Loucy (cell line): Measurements from ENCODE around the gene PCGF1.
A peak's percentile ranks its signal among the peaks of the same experiment; 100 is the strongest.

ENCODE experiments used
- H2AFZ ChIP-seq: fragments of 200-600 bp; sonication (generic); 2 replicates; pipeline ENCODE4 v1.6.0; 2016; ENCODE audit warnings: antibody characterized with exemption, mild to moderate bottlenecking, low read length, moderate library complexity
- H3F3A ChIP-seq: fragments of 200-600 bp; 2 replicates; pipeline ENCODE4 v1.6.0; 2016; ENCODE audit warnings: antibody characterized with exemption, low read depth, mild to moderate bottlenecking
- H3K27me3 ChIP-seq: fragments of 200-600 bp; sonication (generic); 2 replicates; pipeline ENCODE4 v1.6.1; 2014; ENCODE audit warnings: low read length, mild to moderate bottlenecking; ENCODE audit not compliant: insufficient read depth, poor library complexity, severe bottlenecking
- H3K36me3 ChIP-seq: fragments of 200-600 bp; sonication (generic); 2 replicates; pipeline ENCODE4 v1.6.1; 2016; ENCODE audit warnings: low read length; ENCODE audit not compliant: insufficient read depth
- H3K4me1 ChIP-seq: fragments of 200-600 bp; sonication (generic); 2 replicates; pipeline ENCODE4 v1.5.1; 2014; ENCODE audit warnings: low read length, mild to moderate bottlenecking; ENCODE audit not compliant: insufficient read depth, poor library complexity, severe bottlenecking
- H3K4me2 ChIP-seq: fragments of 200-600 bp; sonication (generic); 2 replicates; pipeline ENCODE4 v1.6.0; 2014; ENCODE audit warnings: antibody characterized with exemption, low read length, low read depth, mild to moderate bottlenecking; ENCODE audit not compliant: poor library complexity, severe bottlenecking
- H3K4me3 ChIP-seq: fragments of 200-600 bp; sonication (generic); 2 replicates; pipeline ENCODE4 v1.5.1; 2014; ENCODE audit warnings: low read length, mild to moderate bottlenecking, mixed read lengths; ENCODE audit not compliant: poor library complexity, severe bottlenecking
- H3K79me2 ChIP-seq: fragments of 200-600 bp; sonication (generic); 2 replicates; pipeline ENCODE4 v1.6.1; 2014; ENCODE audit warnings: low read length; ENCODE audit not compliant: insufficient read depth
- H3K9ac ChIP-seq: fragments of 200-600 bp; sonication (generic); 2 replicates; pipeline ENCODE4 v1.6.0; 2014; ENCODE audit warnings: mild to moderate bottlenecking, low read depth, low read length, moderate library complexity; ENCODE audit not compliant: poor library complexity, severe bottlenecking
- H3K9me2 ChIP-seq: fragments of 200-600 bp; sonication (generic); replicated peaks from 2 replicates; pipeline ENCODE4 v1.6.1; 2016; ENCODE audit warnings: low read depth, low read length, mixed read lengths
- H3K9me3 ChIP-seq: fragments of 200-600 bp; sonication (generic); 2 replicates; pipeline ENCODE4 v1.6.1; 2014; ENCODE audit warnings: mild to moderate bottlenecking, antibody characterized with exemption, low read length, low read depth; ENCODE audit not compliant: insufficient read depth
- H4K20me1 ChIP-seq: fragments of 200-600 bp; sonication (generic); 2 replicates; pipeline ENCODE4 v1.6.0; 2014; ENCODE audit warnings: antibody characterized with exemption, low read length, mild to moderate bottlenecking; ENCODE audit not compliant: insufficient read depth, poor library complexity, severe bottlenecking
- EZH2phosphoT487 ChIP-seq: fragments of 200-600 bp; IDR thresholded peaks from 2 replicates; pipeline ENCODE4 v1.6.1; 2018; ENCODE audit warnings: antibody characterized with exemption, mild to moderate bottlenecking, moderate library complexity, borderline replicate concordance
- TF ChIP-seq, protein P1 (sequence below): fragments of 200-600 bp; sonication (generic); conservative IDR thresholded peaks from 2 replicates; pipeline ENCODE4 v1.5.1; 2014; ENCODE audit warnings: mild to moderate bottlenecking, antibody characterized with exemption, low read length

The PCGF1 gene

DNA sequence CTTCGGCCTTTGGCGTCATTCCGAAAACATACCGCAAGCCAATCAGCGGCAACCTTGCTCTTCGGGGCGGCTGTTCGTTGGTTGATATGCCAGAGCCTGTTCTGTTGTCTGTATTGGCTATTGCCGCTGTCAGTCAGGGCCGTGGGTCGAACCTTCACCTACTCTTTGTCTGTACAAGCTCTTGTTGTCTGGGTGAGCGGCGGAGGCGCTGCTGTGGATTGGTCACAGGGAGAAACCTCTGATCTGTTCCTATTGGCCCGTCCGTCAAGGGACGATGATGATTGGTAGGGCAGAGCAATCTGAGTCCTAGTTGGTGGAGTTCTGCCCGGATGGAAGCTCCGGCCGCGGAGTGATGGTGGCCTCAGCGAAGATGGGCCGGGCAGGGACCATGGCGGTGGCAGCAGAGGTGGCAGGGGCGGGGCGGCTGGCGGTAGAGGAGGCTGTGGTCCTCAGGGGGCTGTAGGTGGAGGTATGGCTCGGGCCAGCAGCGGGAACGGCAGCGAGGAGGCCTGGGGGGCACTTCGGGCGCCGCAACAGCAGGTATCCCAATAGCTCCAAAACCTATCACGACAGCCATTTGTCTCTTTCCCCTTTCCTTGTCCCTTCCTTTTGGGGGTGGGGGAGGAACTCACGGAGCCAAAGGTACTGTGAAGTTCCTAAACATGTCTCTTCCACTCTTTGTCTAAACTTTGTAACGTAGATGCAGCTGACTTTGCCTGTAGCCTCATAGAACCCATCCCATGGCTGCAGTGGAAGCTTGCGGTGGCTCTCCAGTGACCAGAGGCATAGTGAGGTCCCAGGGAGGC is 49.2 kb downstream of the PCGF1 start, which contains the start of gene WBP1:
WBP1 (plus strand) TSS at position 307 of the 806 bp plus-strand sequence; CDS start at position 472, 165 bp downstream.
- Histone ChIP-seq H3K27me3 (no peaks in the 10 kb centered on the region), H3K9me2 (no peaks in the 10 kb centered on the region), H3K4me1 (peaks cover 24% of the 10 kb centered on the region), H4K20me1 (peaks cover 7% of the 10 kb centered on the region), H3K9ac (peak within 1 kb of the TSS; percentile 95), H2AFZ (peak within 1 kb of the TSS; percentile 93), H3F3A (peaks cover 9% of the 10 kb centered on the region), H3K9me3 (no peaks in the 10 kb centered on the region), H3K4me3 (peak within 1 kb of the TSS; percentile 97), H3K79me2 (peaks cover 40% of the 10 kb centered on the region), H3K4me2 (peak within 1 kb of the TSS; percentile 98), H3K36me3 (no peaks in the 10 kb centered on the region; the same call in 1 of the 2 replicates)
- no peak for TF ChIP-seq EZH2phosphoT487
- TF ChIP-seq, protein P1, sequence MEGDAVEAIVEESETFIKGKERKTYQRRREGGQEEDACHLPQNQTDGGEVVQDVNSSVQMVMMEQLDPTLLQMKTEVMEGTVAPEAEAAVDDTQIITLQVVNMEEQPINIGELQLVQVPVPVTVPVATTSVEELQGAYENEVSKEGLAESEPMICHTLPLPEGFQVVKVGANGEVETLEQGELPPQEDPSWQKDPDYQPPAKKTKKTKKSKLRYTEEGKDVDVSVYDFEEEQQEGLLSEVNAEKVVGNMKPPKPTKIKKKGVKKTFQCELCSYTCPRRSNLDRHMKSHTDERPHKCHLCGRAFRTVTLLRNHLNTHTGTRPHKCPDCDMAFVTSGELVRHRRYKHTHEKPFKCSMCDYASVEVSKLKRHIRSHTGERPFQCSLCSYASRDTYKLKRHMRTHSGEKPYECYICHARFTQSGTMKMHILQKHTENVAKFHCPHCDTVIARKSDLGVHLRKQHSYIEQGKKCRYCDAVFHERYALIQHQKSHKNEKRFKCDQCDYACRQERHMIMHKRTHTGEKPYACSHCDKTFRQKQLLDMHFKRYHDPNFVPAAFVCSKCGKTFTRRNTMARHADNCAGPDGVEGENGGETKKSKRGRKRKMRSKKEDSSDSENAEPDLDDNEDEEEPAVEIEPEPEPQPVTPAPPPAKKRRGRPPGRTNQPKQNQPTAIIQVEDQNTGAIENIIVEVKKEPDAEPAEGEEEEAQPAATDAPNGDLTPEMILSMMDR: no peak

DNA sequence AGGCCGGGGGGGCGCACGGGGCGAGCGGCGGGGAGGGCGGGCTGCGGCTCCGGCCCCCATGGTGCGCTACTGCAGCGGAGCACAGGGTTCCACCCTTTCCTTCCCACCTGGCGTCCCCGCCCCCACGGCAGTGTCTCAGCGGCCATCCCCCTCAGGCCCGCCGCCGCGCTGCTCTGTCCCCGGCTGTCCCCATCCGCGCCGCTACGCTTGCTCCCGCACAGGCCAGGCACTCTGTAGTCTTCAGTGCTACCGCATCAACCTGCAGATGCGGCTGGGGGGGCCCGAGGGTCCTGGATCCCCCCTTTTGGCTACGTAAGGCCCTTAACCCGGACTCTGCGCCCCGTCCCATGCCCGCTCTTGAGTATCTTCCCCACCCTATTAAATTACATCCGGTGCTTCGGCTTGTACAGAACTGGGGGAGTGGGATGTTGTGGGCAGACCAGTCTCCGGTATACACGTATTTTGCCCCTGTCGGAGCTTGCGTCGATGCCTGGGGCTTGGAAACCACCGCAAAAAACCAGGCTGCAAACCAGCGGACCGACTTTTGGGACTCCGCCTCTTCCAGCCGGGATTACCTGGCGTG is 49.9 kb downstream of the PCGF1 start:
- Histone ChIP-seq H3K4me3 (peak overlapping the region; percentile 97), H3K4me1 (peaks cover 30% of the 10 kb centered on the region), H3K79me2 (peaks cover 40% of the 10 kb centered on the region), H3K9me3 (no peaks in the 10 kb centered on the region), H3K27me3 (no peaks in the 10 kb centered on the region), H3K9me2 (no peaks in the 10 kb centered on the region), H3K9ac (peak overlapping the region; percentile 95), H4K20me1 (peaks cover 4% of the 10 kb centered on the region), H3K4me2 (peak overlapping the region; percentile 98), H3K36me3 (no peaks in the 10 kb centered on the region; the same call in 1 of the 2 replicates), H3F3A (peaks cover 9% of the 10 kb centered on the region), H2AFZ (peak overlapping the region; percentile 93)
- TF ChIP-seq, protein P1: no peak
- no peak for TF ChIP-seq EZH2phosphoT487

DNA sequence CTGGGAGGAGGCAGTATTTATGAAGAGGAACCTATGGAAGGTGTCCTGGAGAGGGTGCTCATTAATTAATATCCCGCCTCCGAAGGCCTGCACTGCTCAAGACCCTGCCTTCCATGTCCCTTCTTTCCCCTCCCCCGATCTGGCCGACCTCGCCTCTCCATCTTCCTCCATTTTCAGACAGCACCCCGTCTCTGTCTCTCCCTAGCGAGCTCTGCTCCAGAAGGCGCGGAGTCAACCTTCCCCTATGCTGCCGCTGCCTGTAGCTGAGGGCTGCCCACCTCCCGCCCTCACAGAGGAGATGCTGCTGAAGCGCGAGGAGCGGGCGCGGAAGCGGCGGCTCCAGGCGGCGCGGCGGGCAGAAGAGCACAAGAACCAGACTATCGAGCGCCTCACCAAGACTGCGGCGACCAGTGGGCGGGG is 50.4 kb downstream of the PCGF1 start:
- Histone ChIP-seq H2AFZ (peak overlapping the region; percentile 38; the same call in 1 of the 2 replicates), H3K4me2 (peak overlapping the region; percentile 98)

More for the DNA sequence above, 50.4 kb downstream of the PCGF1 start:
- H3K27me3 ChIP-seq: no peaks in the 10 kb centered on the region
- H4K20me1 ChIP-seq: no peaks in the 10 kb centered on the region
- H3K4me3 ChIP-seq: peak overlapping the region; percentile 97
- no peaks in the 10 kb centered on the region; the same call in 1 of the 2 replicates for H3K36me3 ChIP-seq
- peak overlapping the region; percentile 95 for H3K9ac ChIP-seq
- no peaks in the 10 kb centered on the region for H3K9me2 ChIP-seq
- peaks cover 35% of the 10 kb centered on the region for H3K79me2 ChIP-seq
- peaks cover 9% of the 10 kb centered on the region for H3F3A ChIP-seq
- H3K9me3 ChIP-seq: no peaks in the 10 kb centered on the region
- H3K4me1 ChIP-seq: peaks cover 35% of the 10 kb centered on the region
- no peak for TF ChIP-seq EZH2phosphoT487
- TF ChIP-seq, protein P1: no peak
